ENCODE results near the gene GYS2. TPM values are rescaled to one million over a fixed set of nuclear protein-coding genes. Genes with fewer than 3 reads are reported as not detected.
"Not testable (repeated sequence)": the region's sequence is repeated elsewhere in the genome, so short reads cannot be mapped to it uniquely, and the experiment has no call there.

Gene GYS2
- polyA plus RNA-seq (2012; ENCODE audit: insufficient read depth, insufficient read length, low read depth) = not detected

- no peaks in the 10 kb centered on the region for H3K4me1 ChIP-seq
- no peak within 1 kb of the TSS for H3K4me3 ChIP-seq (ENCODE audit: low read depth, low read length)
- H3K36me3 ChIP-seq = no peaks in the 10 kb centered on the region
- DNase-seq = no peak
- TF ChIP-seq CTCF (IDR thresholded peaks at IDR 0.05; ENCODE audit: low read depth, low read length) = no peak
- peaks cover 8% of the 10 kb centered on the region for H3K27me3 ChIP-seq
- no peaks in the 10 kb centered on the region for H3K9me3 ChIP-seq
Observed at GRCh38 chr12:21604245-21605101, at the start of gene GYS2. Gene GYS2, minus strand, starts transcription at chr12:21604847. Its CDS starts 255 bp downstream, at chr12:21604592.

GRCh38 chr12:21651821-21652220 is 47.2 kb upstream of the GYS2 start:
- H3K36me3 ChIP-seq = peaks cover 95% of the 10 kb centered on the region
- no peak for TF ChIP-seq CTCF (IDR thresholded peaks at IDR 0.05; ENCODE audit: low read depth, low read length)
- H3K9me3 ChIP-seq = no peaks in the 10 kb centered on the region
- H3K27me3 ChIP-seq = no peaks in the 10 kb centered on the region
- H3K4me3 ChIP-seq (ENCODE audit: low read depth, low read length) = no peak overlapping the region
- no peaks in the 10 kb centered on the region; the same call in none of the 2 replicates for H3K4me1 ChIP-seq
- DNase-seq = no peak

- DNase-seq = no peak
- TF ChIP-seq CTCF (IDR thresholded peaks at IDR 0.05; ENCODE audit: low read depth, low read length) = no peak
- peaks cover 95% of the 10 kb centered on the region for H3K36me3 ChIP-seq
Observed at GRCh38 chr12:21650997-21651396, 46.4 kb upstream of the GYS2 start.

GRCh38 chr12:21649034-21649433 is 44.4 kb upstream of the GYS2 start:
- TF ChIP-seq CTCF (IDR thresholded peaks at IDR 0.05; ENCODE audit: low read depth, low read length) = no peak
- H3K4me3 ChIP-seq (ENCODE audit: low read depth, low read length) = no peak overlapping the region
- H3K36me3 ChIP-seq = peaks cover 94% of the 10 kb centered on the region

More at GRCh38 chr12:21650997-21651396, 46.4 kb upstream of the GYS2 start:
- no peaks in the 10 kb centered on the region for H3K27me3 ChIP-seq
- no peak overlapping the region for H3K4me3 ChIP-seq (ENCODE audit: low read depth, low read length)
- H3K9me3 ChIP-seq = no peaks in the 10 kb centered on the region
- H3K4me1 ChIP-seq = peaks cover under 1% of the 10 kb centered on the region

DNA sequence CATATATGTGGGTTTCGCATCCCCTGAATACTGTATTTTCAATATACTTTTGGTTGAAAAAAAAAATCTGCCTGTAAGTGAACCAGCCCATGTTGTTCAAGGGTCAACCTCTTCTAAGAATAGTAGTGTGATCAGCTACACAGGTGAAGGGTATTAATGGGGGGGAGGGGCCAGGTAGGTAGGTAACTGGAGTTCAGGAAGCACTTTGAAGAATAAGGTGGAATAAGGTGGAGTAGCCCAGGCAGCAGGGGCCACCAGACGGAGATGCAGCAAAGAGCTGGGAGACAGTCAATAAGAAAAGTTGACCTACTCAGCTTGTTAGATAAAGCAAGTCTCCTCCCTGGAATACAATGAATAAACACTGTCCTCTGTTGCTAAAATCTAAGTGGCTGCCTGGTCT is 43.7 kb upstream of the GYS2 start:
- no peak for TF ChIP-seq CTCF (IDR thresholded peaks at IDR 0.05; ENCODE audit: low read depth, low read length)
- Histone ChIP-seq H3K4me3 (ENCODE audit: low read depth, low read length) (no peak overlapping the region), H3K9me3 (no peaks in the 10 kb centered on the region), H3K36me3 (peaks cover 94% of the 10 kb centered on the region), H3K27me3 (no peaks in the 10 kb centered on the region), H3K4me1 (peaks cover 9% of the 10 kb centered on the region)
- no peak for DNase-seq

More at GRCh38 chr12:21649034-21649433, 44.4 kb upstream of the GYS2 start:
- no peak for DNase-seq
- H3K27me3 ChIP-seq = no peaks in the 10 kb centered on the region
- H3K4me1 ChIP-seq = peaks cover 9% of the 10 kb centered on the region
- no peaks in the 10 kb centered on the region for H3K9me3 ChIP-seq

DNA sequence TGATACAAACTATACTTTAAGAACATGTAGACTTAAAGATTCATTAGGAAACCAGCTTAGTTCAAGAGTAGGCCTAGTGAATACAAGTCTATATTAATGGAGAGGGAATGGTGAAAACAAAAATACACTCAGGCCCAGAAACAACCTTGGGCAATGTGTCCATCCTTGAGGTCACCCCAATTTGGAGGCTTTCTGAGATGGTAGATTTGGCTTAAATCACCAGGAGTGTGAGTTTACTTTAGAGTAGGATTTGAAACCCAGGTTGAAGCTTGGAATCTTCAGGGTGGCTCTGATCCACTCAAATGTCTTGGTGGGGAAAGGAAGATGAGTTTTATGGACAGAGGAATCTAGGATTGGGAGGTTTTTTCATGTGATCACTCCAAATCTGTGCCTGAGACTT is 42.5 kb upstream of the GYS2 start:
- DNase-seq = no peak
- TF ChIP-seq CTCF (IDR thresholded peaks at IDR 0.05; ENCODE audit: low read depth, low read length) = no peak
- Histone ChIP-seq H3K36me3 (peaks cover 94% of the 10 kb centered on the region), H3K9me3 (no peaks in the 10 kb centered on the region), H3K27me3 (no peaks in the 10 kb centered on the region), H3K4me3 (ENCODE audit: low read depth, low read length) (no peak overlapping the region), H3K4me1 (peaks cover 9% of the 10 kb centered on the region)

- H3K4me3 ChIP-seq (ENCODE audit: low read depth, low read length); H3K9me3 ChIP-seq; H3K27me3 ChIP-seq; H3K4me1 ChIP-seq: not testable (repeated sequence)
- DNase-seq = peak; percentile 29
- peaks cover 94% of the 10 kb centered on the region for H3K36me3 ChIP-seq
Observed at GRCh38 chr12:21645041-21645500, 40.4 kb upstream of the GYS2 start.

Data from BE2C (cell line).